Vagina (tissue), 2 donors: ENCODE results near the gene CERS1. TPM values are rescaled to one million over a fixed set of nuclear protein-coding genes. Genes with fewer than 3 reads are reported as not detected.

Source experiments
- DNase-seq, 2 donors: peaks; one replicate each; pipeline ENCODE4 v3.0.0-alpha.2; 2017; ENCODE audit errors: extremely low spot score in 2 of 2
- H3K27ac ChIP-seq: fragments of 200-600 bp; sonication (generic); one replicate; pipeline ENCODE4 v1.5.1; 2019
- H3K27me3 ChIP-seq: fragments of 200-600 bp; sonication (generic); one replicate; pipeline ENCODE4 v1.5.1; 2019
- H3K36me3 ChIP-seq, 2 donors: fragments of 200-600 bp; sonication (generic); one replicate each; pipeline ENCODE4 v1.5.1; 2017 to 2019
- H3K4me1 ChIP-seq: fragments of 200-600 bp; sonication (generic); one replicate; pipeline ENCODE4 v1.5.1; 2019
- H3K4me3 ChIP-seq, 2 donors: fragments of 200-600 bp; sonication (generic); 1 replicate in 1 of 2; 2 replicates in 1 of 2; pipeline ENCODE4 v1.5.1; 2016 to 2019
- H3K9me3 ChIP-seq: fragments of 200-600 bp; sonication (generic); one replicate; pipeline ENCODE4 v1.5.1; 2019
- CTCF ChIP-seq, 3 experiments: fragments of 450-650 bp in 2 of 3; fragments of 200-600 bp in 1 of 3; sonication (generic) in 1 of 3; IDR thresholded peaks; one replicate each; pipeline ENCODE4 v1.5.1; 2017 to 2019; ENCODE audit warnings: antibody characterized with exemption in 3 of 3, mild to moderate bottlenecking in 2 of 3, moderate library complexity in 2 of 3
- POLR2A ChIP-seq, 2 donors: fragments of 450-650 bp; IDR thresholded peaks; one replicate each; pipeline ENCODE4 v1.6.1; 2017; ENCODE audit warnings: antibody characterized with exemption in 2 of 2, mild to moderate bottlenecking in 2 of 2, moderate library complexity in 2 of 2
- POLR2AphosphoS5 ChIP-seq, 2 donors: sonication (generic); formaldehyde crosslinking; IDR thresholded peaks; one replicate each; pipeline ENCODE4 v1.9.0; 2017; ENCODE audit warnings: antibody characterized with exemption in 2 of 2, mild to moderate bottlenecking in 2 of 2, low read depth in 1 of 2; ENCODE audit not compliant: insufficient read depth in 1 of 2
- intact Hi-C: fragments of 100-400 bp; cut with DNase I; formaldehyde crosslinking; loops from one replicate; pipeline ENCODE4 v1.15.1; 2023
- total RNA-seq: library from RNA; depleted of rRNA; stranded (reverse); fragments of >200 nt; gene quantifications from one replicate; pipeline ENCODE4 v1.2.3, GENCODE V29; 2016

Gene CERS1
- total RNA-seq, 1 donor from 2014 or later: 0.49 TPM

- no peak for DNase-seq
- Histone ChIP-seq H3K4me3 (no peak overlapping the region), H3K9me3 (no peaks in the 10 kb centered on the region), H3K27me3 (no peaks in the 10 kb centered on the region), H3K4me1 (peaks cover 3% of the 10 kb centered on the region), H3K27ac (no peak overlapping the region), H3K36me3 (peaks cover 0 to 36% of the 10 kb centered on the region in 2 donors)
- TF ChIP-seq CTCF (IDR thresholded peaks at IDR 0.05) (no peak), POLR2AphosphoS5 (IDR thresholded peaks at IDR 0.05; ENCODE audit: insufficient read depth in 1 of 2, low read depth in 1 of 2) (no peak), POLR2A (IDR thresholded peaks at IDR 0.05) (no peak)
- intact Hi-C loops: no loop called here
These were observed 5.5 kb upstream of the CERS1 start for GRCh38 chr19:18901491-18901890.

DNA sequence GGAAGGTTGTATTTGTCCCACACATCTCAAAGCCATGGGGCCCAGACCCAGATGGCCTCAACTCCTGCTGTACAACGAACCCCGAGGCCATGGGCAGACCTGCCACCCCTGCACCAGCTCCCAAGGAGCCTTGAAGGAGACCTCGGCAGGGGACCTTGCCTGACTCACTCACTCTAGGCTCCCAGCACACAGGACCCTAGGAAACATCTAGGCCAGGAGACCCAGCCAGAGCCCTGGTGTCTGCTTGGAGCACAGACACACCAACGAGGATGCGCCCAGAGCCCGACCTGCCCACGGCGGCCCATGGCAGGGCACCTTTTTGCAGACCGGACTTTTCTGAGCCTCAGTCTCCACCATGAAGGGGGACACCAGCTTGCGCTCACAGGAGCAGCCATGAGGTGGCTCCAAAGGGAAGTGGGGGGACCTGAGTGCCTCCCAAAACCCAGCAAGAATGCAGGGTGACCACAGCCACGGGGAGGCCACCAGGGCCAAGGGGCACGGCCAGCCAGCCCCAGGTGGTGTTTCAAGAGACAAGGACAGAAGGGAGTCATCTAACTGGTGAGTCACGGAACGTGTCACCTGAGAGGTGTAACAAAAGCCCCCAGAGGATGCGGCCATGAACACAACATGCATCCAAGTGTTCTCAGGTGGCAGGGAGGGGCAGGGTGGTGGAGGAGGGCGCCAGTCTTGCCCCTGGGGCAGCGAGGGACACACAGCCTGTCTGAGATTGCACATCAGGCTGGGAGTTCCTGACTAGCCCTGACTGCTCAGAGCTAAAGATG, 4.9 kb upstream of the CERS1 start:
- Histone ChIP-seq H3K4me3 (no peak overlapping the region), H3K36me3 (peaks cover 0 to 30% of the 10 kb centered on the region in 2 donors), H3K4me1 (peaks cover 7% of the 10 kb centered on the region), H3K27ac (no peak overlapping the region), H3K27me3 (no peaks in the 10 kb centered on the region), H3K9me3 (no peaks in the 10 kb centered on the region)
- intact Hi-C loops: no loop called here
- TF ChIP-seq CTCF (IDR thresholded peaks at IDR 0.05) (no peak), POLR2AphosphoS5 (IDR thresholded peaks at IDR 0.05; ENCODE audit: insufficient read depth in 1 of 2, low read depth in 1 of 2) (no peak), POLR2A (IDR thresholded peaks at IDR 0.05) (no peak)
- DNase-seq: no peak

- H3K36me3 ChIP-seq: peaks cover 0 to 23% of the 10 kb centered on the region in 2 donors
- H3K9me3 ChIP-seq: no peaks in the 10 kb centered on the region
- no peaks in the 10 kb centered on the region for H3K27me3 ChIP-seq
- no peak for DNase-seq
- peaks cover 15% of the 10 kb centered on the region for H3K4me1 ChIP-seq
- no peak overlapping the region for H3K27ac ChIP-seq
- no peak overlapping the region for H3K4me3 ChIP-seq
- intact Hi-C loops: no loop called here
- no peak for TF ChIP-seq POLR2AphosphoS5 (IDR thresholded peaks at IDR 0.05; ENCODE audit: insufficient read depth in 1 of 2, low read depth in 1 of 2)
- TF ChIP-seq CTCF (IDR thresholded peaks at IDR 0.05): no peak
- TF ChIP-seq POLR2A (IDR thresholded peaks at IDR 0.05): no peak
These were observed 3.9 kb upstream of the CERS1 start for GRCh38 chr19:18899624-18900560.

DNA sequence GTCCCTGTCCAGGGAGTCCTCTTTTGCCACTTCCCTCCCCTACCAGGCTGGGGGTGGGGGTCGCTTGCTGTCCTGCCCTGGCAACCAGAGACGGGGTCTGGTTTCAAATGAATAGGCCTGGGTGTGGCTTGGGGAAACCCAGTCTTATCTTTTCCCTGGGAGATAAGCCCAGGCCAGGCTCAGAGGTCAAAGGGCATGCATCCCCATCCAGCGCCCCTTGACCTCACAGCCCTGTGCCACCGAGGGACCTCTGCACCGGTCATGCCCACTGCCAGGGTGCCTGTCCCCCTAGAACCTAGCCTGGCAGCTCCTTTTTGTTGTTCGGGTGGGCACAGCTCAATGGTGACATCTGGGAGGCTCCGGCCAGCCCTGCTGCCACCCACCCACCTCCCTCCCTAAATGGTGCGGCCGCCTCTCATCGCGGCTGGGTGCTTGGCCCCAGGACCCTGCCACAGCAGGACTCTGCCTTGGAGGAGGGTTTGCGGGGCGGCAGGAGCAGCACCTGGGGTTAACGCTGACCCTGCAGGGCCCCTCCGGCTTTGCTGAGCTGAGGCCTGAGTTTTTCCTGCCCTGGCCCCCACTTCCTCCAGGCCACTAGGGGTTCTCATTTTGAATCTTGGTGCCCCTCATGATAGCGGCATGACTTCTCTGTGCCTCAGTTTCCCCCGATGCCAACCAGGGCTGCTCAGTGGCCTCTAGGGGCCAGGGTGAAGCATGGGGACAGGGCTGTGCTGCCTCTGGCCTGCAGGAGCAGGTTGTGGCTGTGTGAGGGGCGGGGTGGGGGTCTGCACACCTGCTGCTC, 2.9 kb upstream of the CERS1 start:
- H3K4me1 ChIP-seq: peaks cover 24% of the 10 kb centered on the region
- H3K9me3 ChIP-seq: no peaks in the 10 kb centered on the region
- H3K27me3 ChIP-seq: peaks cover 5% of the 10 kb centered on the region
- no peak overlapping the region for H3K27ac ChIP-seq
- no peak for DNase-seq
- TF ChIP-seq POLR2A (IDR thresholded peaks at IDR 0.05): no peak
- no peak for TF ChIP-seq POLR2AphosphoS5 (IDR thresholded peaks at IDR 0.05; ENCODE audit: insufficient read depth in 1 of 2, low read depth in 1 of 2)
- no peak for TF ChIP-seq CTCF (IDR thresholded peaks at IDR 0.05)
- intact Hi-C loops: no loop called here
- no peak overlapping the region for H3K4me3 ChIP-seq
- peaks cover 0 to 23% of the 10 kb centered on the region in 2 donors for H3K36me3 ChIP-seq
